SJCRH30 (cell line): ENCODE data around the gene ZNF268. TPM values are rescaled to one million over a fixed set of nuclear protein-coding genes. Genes with fewer than 3 reads are reported as not detected.
"Not testable (repeated sequence)": the region's sequence is repeated elsewhere in the genome, so short reads cannot be mapped to it uniquely, and the experiment has no call there.

ENCODE experiments used
- DNase-seq, 2 experiments: peaks; one replicate each; pipeline ENCODE4 v3.0.0-alpha.2; 2015 to 2020
- H3K27ac ChIP-seq: fragments of 250-450 bp; sonication (Bioruptor Pico); 2 replicates; pipeline ENCODE4 v1.5.1; 2020; ENCODE audit warnings: mild to moderate bottlenecking, moderate library complexity
- H3K27me3 ChIP-seq: fragments of 250-450 bp; sonication (Bioruptor Pico); 2 replicates; pipeline ENCODE4 v1.5.1; 2020; ENCODE audit warnings: mild to moderate bottlenecking, moderate library complexity
- H3K36me3 ChIP-seq: fragments of 250-450 bp; sonication (Bioruptor Pico); 2 replicates; pipeline ENCODE4 v1.5.1; 2020; ENCODE audit warnings: mild to moderate bottlenecking, moderate library complexity
- H3K4me1 ChIP-seq: fragments of 250-450 bp; sonication (Bioruptor Pico); 2 replicates; pipeline ENCODE4 v1.5.1; 2020; ENCODE audit warnings: mild to moderate bottlenecking, moderate library complexity
- H3K4me3 ChIP-seq: fragments of 250-450 bp; sonication (Bioruptor Pico); 2 replicates; pipeline ENCODE4 v1.5.1; 2020; ENCODE audit warnings: mild to moderate bottlenecking, moderate library complexity
- H3K9me3 ChIP-seq: fragments of 250-450 bp; sonication (Bioruptor Pico); replicated peaks from 2 replicates; pipeline ENCODE4 v1.5.1; 2020; ENCODE audit warnings: mild to moderate bottlenecking, moderate library complexity
- total RNA-seq: library from RNA; depleted of rRNA; stranded (reverse); fragments of >200 nt; shearing (Covaris generic); gene quantifications from 2 replicates; pipeline ENCODE4 v1.2.3, GENCODE V29; 2014; rRNA removed

Gene ZNF268
- total RNA-seq, 1 experiment from 2014 or later, result 8.3 TPM

GRCh38 chr12:133236556-133236955 is 55.3 kb downstream of the ZNF268 start:
- no peaks in the 10 kb centered on the region for H3K9me3 ChIP-seq
- H3K36me3 ChIP-seq, result no peaks in the 10 kb centered on the region
- H3K27me3 ChIP-seq, result no peaks in the 10 kb centered on the region
- DNase-seq, result no peak
- H3K4me1 ChIP-seq, result no peaks in the 10 kb centered on the region
- no peak overlapping the region for H3K27ac ChIP-seq
- no peak overlapping the region for H3K4me3 ChIP-seq

GRCh38 chr12:133251732-133252131 is 70.4 kb downstream of the ZNF268 start:
- Histone ChIP-seq H3K9me3 (no peaks in the 10 kb centered on the region), H3K27me3 (no peaks in the 10 kb centered on the region), H3K4me3 (no peak overlapping the region), H3K27ac (no peak overlapping the region), H3K36me3 (no peaks in the 10 kb centered on the region), H3K4me1 (no peaks in the 10 kb centered on the region)
- no peak for DNase-seq

GRCh38 chr12:133255833-133256232 is 74.5 kb downstream of the ZNF268 start:
- H3K36me3 ChIP-seq, result not testable (repeated sequence)

GRCh38 chr12:133256321-133256720 is 75.0 kb downstream of the ZNF268 start:
- Histone ChIP-seq H3K27ac (no peak overlapping the region), H3K27me3 (no peaks in the 10 kb centered on the region), H3K9me3 (no peaks in the 10 kb centered on the region), H3K36me3 (no peaks in the 10 kb centered on the region), H3K4me1 (no peaks in the 10 kb centered on the region), H3K4me3 (no peak overlapping the region)
- no peak for DNase-seq

More at GRCh38 chr12:133255833-133256232, 74.5 kb downstream of the ZNF268 start:
- H3K27me3 ChIP-seq, H3K27ac ChIP-seq, H3K4me3 ChIP-seq, H3K9me3 ChIP-seq, DNase-seq, H3K4me1 ChIP-seq: not testable (repeated sequence)

- Histone ChIP-seq H3K27ac (no peak overlapping the region), H3K36me3 (no peaks in the 10 kb centered on the region), H3K27me3 (no peaks in the 10 kb centered on the region), H3K4me3 (no peak overlapping the region), H3K9me3 (no peaks in the 10 kb centered on the region), H3K4me1 (no peaks in the 10 kb centered on the region)
- DNase-seq, result no peak
Observed at GRCh38 chr12:133264173-133264572, 82.9 kb downstream of the ZNF268 start.

Other genes with a start within 250 kb of the ZNF268 start
- 5.7 and 7.6 TPM in 2 replicates for gene ZNF605, start 225.2 kb upstream of the ZNF268 start, total RNA-seq
- 11.8 and 12.6 TPM in 2 replicates for gene ZNF26, start 195.1 kb upstream of the ZNF268 start, total RNA-seq
- 25.3 and 32.6 TPM in 2 replicates for gene ZNF84, start 144.0 kb upstream of the ZNF268 start, total RNA-seq
- 9.4 and 11.9 TPM in 2 replicates for gene ZNF140, start 100.6 kb upstream of the ZNF268 start, total RNA-seq
- gene ZNF891, start 51.2 kb upstream of the ZNF268 start, total RNA-seq, result 2.8 and 3.7 TPM in 2 replicates
- 13.0 and 14.1 TPM in 2 replicates for gene ZNF10, start 50.9 kb upstream of the ZNF268 start, total RNA-seq
- gene ANHX, start 54.4 kb downstream of the ZNF268 start, total RNA-seq, result not detected in 2 replicates